Globus pallidus (tissue), 1 donor: ENCODE measurements around the gene KCNC4.

Experiments used
- DNase-seq: peaks from one replicate; pipeline ENCODE4 v3.0.0-alpha.2; 2015; ENCODE audit warnings: low spot score

Gene KCNC4

DNA sequence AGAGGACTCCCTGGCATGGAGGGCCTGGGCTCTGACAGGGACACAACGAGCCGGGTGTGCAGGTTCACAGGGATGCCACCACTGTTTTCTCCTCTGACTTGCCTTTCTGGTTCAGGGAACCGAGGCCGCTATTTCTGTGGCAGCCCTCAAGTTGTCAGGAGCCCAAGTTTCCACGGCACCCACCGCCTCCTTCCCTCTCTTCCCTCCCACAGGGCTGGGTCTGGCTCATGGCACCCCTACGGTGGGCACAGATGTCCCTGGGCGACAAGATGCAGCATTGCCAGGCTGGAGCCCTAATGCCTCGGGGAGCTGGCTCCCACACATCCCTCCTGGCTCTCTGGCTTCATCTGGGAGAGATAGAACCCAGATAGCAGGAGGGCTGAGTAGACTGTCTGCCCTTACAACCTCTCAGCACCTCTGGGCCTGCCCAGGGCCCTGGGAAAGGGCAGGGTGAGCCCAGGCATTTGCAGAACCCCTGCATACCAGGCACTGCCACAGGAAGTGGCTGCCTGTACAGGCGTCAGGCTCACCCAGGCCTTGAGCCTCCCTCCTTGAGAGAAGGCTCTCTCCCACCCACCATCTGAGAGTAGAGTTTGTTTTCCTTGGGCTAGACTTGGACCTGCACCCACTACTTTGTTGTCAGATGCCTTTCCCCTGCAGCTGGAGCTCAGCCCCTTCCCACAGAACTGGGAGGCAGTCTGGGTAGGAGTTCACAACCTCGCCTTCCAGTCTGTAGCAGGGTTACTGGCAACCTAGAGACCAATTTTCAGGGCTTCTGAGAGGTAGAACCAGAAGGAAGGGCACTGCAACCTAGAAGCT is 20.5 kb downstream of the KCNC4 start:
- DNase-seq: no peak

- no peak for DNase-seq
Observed at GRCh38 chr1:110233861-110234260, 23.7 kb downstream of the KCNC4 start.

DNA sequence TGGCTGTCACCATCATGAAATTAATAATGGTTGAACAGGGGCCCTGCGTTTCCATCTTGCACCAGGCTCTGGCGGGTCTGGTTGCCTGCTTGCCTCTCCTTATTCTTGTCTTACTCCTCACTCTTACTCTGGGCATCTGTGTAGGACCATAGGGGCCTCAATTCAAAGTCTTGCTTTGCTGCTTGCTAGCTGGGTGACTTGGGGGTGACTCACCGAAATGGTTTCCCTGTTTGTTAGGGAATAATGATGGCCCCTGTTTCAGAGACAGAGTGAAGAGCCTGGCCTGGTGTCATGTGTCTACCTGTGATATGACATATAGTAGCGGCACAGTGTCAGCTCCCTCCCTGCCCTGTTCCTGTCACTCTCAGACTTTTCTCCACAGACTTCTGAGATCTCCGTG is 24.6 kb downstream of the KCNC4 start:
- DNase-seq: no peak

DNA sequence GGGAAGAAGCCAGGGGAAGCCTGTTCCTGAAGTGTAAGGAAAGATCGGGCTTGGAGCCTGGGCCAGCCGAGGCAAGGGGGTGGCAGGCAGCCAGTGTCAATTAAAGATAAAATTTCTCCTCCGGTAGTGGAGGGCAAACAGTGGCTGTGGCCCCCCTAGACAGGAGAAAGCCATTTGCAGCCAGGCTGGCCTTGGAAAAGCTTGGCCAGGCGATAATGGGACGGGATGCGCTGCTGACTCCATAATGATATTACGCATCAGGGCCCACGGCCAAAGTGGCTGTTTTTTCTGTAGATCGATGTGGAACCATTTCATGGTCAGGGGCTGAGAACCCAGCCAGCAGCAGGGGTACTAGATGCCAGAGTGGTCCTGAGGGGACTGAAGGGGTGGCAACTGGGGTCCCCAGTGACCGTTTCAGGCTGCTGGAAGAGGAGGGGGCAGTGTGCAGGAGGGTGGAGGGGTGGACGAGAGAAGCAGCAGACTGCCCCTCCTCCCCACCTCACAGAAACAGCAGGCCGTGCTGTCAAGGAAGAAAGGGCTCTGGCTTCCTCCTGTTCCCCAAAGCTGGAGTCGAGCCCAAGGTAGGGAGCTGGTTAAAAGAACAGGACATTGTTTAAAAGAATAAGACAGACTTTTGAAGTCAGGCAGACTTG is 25.2 kb downstream of the KCNC4 start:
- no peak for DNase-seq

GRCh38 chr1:110235834-110236682 is 25.9 kb downstream of the KCNC4 start:
- no peak for DNase-seq

- no peak for DNase-seq
Observed at GRCh38 chr1:110237386-110238152, 27.5 kb downstream of the KCNC4 start.

DNA sequence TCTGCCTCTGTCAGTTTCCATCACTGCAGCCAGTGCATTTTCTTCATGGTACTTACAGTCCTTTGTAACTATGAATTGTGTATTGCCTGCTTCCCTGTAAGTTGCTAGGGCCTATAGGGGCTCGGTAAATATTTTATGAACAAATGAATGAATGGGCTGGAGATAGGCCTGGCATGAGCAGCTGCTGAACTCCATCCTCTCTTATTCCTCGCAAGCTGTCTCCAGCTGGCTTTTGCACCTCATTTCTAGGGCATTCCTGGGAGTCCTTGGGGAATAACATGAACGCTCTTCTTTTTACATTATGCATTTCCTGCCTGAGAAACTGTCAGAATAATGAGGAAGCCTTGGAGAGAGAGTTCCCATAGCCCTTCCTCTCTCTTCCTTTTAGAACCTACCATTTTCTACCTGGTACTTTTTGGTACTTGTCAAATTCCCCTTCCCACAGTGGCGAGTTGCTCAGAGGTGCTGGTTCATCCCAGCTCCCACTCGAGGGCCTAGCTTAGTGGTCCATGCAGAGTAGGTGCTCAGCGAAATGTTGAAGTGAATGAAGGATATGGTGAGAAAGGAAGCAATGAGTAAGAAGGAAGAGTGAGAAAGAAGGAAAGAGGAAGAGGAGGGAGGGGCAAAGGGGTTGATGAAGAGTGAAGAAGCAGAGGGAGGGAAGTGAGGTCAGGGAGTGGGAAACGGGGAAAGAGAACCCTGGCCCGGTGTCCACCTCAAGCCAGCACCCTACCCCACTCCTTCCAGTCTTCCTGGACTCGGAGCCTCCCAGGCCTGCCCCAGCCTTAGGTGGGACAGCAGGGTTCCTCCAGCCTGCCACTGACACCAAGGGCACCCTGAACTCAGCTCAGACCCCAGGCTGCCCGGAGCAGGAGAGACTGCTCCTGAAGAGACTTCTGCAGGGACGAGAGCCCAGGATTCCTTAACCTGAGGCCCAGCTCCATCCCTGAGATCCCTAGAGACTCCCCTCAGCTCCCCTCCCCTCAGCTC is 29.6 kb downstream of the KCNC4 start:
- no peak for DNase-seq

GRCh38 chr1:110240476-110241210 is 30.5 kb downstream of the KCNC4 start:
- DNase-seq: no peak

DNA sequence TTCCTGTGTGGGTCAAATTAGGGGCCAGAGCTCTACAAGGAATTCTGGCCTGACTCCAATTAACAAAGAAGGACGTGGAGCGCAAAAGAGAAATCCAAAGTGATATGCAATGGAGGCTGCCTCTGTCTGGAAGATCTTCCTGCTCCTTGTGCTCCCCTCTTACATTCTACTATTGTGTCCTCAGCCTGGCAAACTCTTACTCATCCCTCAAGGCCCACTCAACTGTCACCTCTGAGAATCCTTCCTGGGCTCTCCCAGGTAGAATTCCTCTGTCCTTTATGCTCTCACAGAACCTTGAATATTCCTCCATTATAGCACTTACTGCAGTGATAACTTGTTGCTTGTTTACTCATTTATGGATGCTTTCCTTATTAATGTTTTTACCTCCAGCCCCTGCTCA is 31.4 kb downstream of the KCNC4 start:
- no peak for DNase-seq

GRCh38 chr1:110242062-110242461 is 31.9 kb downstream of the KCNC4 start:
- no peak for DNase-seq

- no peak for DNase-seq
Observed at GRCh38 chr1:110242731-110243130, 32.6 kb downstream of the KCNC4 start.

DNA sequence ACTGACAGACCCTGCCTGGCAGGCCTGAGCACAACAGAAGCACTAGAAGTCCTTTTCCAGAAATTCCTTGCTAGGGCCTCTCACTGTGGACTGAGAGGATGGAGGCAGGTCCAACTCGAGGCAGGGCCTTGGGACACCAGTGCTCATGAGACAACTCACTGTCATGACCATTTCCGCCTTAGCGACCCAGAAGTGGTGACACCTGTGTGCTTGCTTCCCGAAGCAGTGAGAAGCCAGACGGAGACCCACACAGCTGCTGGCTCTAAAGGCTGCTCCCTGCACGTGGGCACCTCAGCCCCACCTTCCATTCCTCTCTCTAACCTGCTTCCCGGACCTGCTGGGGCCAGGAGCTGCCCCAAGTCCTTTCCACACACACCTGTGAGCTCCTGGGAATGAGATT is 33.0 kb downstream of the KCNC4 start:
- no peak for DNase-seq

DNA sequence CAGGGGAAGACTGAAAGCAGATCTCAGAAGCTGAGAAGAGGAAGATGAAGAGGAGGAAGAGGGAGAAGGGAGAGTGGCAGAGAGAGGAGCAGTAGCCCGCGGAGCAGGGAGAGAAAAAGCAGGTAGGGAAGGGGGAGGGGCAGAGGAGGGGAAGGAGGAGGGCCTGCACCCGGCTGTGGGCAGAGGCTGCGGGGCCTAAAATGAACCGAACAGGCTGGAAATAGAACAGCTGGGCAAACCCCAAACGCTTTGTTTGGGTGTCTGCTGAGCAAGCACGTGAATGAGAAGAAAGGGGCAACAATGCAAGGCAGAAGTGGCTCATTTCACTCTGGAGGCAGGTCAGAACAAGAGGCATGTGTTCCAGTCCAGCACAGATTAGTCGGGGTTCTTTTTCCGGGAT is 33.5 kb downstream of the KCNC4 start:
- DNase-seq: no peak

GRCh38 chr1:110245876-110246620 is 35.9 kb downstream of the KCNC4 start:
- DNase-seq: no peak

DNA sequence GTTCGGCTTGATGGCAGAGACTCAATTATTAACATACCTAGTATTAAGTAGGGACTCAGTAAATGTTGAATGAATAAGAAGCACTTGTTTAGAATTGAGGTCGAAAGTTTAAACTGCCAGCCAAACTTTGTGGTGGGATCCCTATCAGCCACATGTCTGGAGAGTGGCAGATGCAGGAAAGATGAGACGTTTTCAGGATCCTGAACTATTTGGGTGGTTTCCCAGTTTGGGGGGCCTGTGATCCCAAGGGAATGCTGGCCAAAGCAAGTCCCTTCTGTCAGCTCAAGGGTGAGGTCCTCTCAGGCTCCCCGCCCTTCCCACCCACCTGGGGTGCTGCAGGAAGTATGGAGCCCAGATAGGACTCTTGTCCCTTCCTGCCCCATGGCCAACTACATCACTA is 38.6 kb downstream of the KCNC4 start:
- DNase-seq: no peak

- DNase-seq: no peak
Observed at GRCh38 chr1:110249256-110249655, 39.1 kb downstream of the KCNC4 start.

DNA sequence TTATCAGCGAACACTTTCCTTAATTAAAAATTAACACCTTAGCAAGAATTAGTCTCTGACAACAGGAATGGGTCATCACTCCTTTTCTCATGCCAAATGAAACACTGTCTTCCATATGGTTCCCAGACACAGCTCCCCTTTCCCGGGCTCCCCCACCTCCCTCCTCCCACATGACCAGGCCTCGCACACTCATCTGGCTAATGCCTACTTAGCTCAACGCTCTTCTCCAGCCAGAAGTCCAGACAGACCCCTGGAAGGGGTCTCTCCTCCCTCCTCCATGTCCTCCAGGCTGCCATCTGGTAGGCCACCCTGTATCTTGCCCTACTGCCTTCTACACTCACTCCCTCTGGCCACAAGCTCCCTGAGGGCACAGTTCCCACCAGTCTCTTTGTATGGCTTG is 39.9 kb downstream of the KCNC4 start:
- DNase-seq: no peak

GRCh38 chr1:110250749-110251148 is 40.6 kb downstream of the KCNC4 start:
- no peak for DNase-seq

DNA sequence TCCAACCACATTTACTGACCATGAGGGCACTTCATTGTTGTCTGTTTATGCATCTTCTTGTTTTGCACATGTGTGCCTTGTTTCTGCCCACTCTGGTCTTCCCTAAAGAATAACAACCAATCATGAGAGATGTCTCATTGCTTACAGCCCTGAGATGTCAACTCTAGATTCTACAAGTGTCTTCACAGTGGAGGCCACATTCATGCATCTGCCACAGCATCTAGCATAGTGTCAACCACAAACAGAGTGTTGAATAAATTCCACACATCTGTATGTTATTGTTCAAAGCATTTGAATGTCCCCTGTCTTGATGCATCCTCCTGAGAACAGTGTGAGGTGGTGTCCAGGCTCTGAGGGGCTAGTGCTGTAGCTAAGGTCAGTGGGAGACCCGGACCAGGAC is 43.1 kb downstream of the KCNC4 start:
- DNase-seq: no peak
